K562 (cell line): ENCODE measurements around the gene PTCH1. TPM values are rescaled to one million over a fixed set of nuclear protein-coding genes. Genes with fewer than 3 reads are reported as not detected.

Experiments used
- BRD4 ChIP-seq: fragments of 200-600 bp; sonication (generic); IDR thresholded peaks from 2 replicates; pipeline ENCODE4 v1.6.1; 2017; ENCODE audit warnings: inconsistent platforms
- ETS2 ChIP-seq: IDR thresholded peaks from 2 replicates; pipeline ENCODE4 v1.6.1; 2016; ENCODE audit warnings: borderline replicate concordance, missing genetic modification characterization, mild to moderate bottlenecking, moderate library complexity, missing compliant biosample characterization; ENCODE audit not compliant: poor library complexity, severe bottlenecking
- ETV1 ChIP-seq: fragments of 450-650 bp; conservative IDR thresholded peaks from 2 replicates; pipeline ENCODE4 v1.6.1; 2016; ENCODE audit warnings: missing genetic modification characterization, control low read depth, low read depth, missing compliant biosample characterization
- GABPA ChIP-seq: fragments of 200-800 bp; sonication (Bioruptor generic); conservative IDR thresholded peaks from 2 replicates; pipeline ENCODE4 v1.6.1; 2016; ENCODE audit warnings: low read depth, missing genetic modification characterization, missing compliant biosample characterization
- GABPB1 ChIP-seq: sonication (generic); formaldehyde crosslinking; IDR thresholded peaks from 2 replicates; pipeline ENCODE4 v1.8.0; 2022; ENCODE audit warnings: mild to moderate bottlenecking, missing genetic modification reagents
- GTF2A2 ChIP-seq: IDR thresholded peaks from 2 replicates; pipeline ENCODE4 v1.6.1; 2016; ENCODE audit warnings: mild to moderate bottlenecking, missing genetic modification characterization, missing compliant biosample characterization
- HDAC8 ChIP-seq: fragments of 450-650 bp; IDR thresholded peaks from 2 replicates; pipeline ENCODE4 v1.6.1; 2016; ENCODE audit warnings: mild to moderate bottlenecking, missing genetic modification characterization, moderate library complexity, missing compliant biosample characterization
- HNRNPH1 ChIP-seq: fragments of 200-400 bp; formaldehyde crosslinking; optimal IDR thresholded peaks from 2 replicates; pipeline ENCODE3; 2017; ENCODE audit warnings: low read depth, mild to moderate bottlenecking, low read length, moderate library complexity
- KDM1A ChIP-seq, 2 experiments: fragments of 450-650 bp; IDR thresholded peaks; 2 replicates each; pipeline ENCODE4 v1.6.1; 2016; ENCODE audit warnings: mild to moderate bottlenecking in 2 of 2
- KDM4B ChIP-seq, 2 experiments: fragments of 450-650 bp in 1 of 2; sonication (generic) in 1 of 2; IDR thresholded peaks; 2 replicates each; pipeline ENCODE4 v1.6.1; 2016 to 2017; ENCODE audit warnings: borderline replicate concordance in 2 of 2, antibody characterized with exemption in 1 of 2, low read depth in 1 of 2, mild to moderate bottlenecking in 1 of 2
- PHB ChIP-seq: fragments of 250-450 bp; sonication (Bioruptor Pico); IDR thresholded peaks from 2 replicates; pipeline ENCODE4 v1.5.0; 2021
- POLR2A ChIP-seq: fragments of 450-650 bp; conservative IDR thresholded peaks from 2 replicates; pipeline ENCODE4 v1.6.1; 2016
- POLR3G ChIP-seq: IDR thresholded peaks from 2 replicates; pipeline ENCODE4 v1.6.1; 2011; ENCODE audit not compliant: insufficient read length, insufficient replicate concordance; ENCODE audit errors: extremely low read depth
- PURB ChIP-seq: sonication (generic); formaldehyde crosslinking; IDR thresholded peaks from 2 replicates; pipeline ENCODE4 v1.9.0; 2021; ENCODE audit warnings: low read depth, mild to moderate bottlenecking, missing genetic modification reagents
- RNF2 ChIP-seq: sonication (generic); IDR thresholded peaks from 2 replicates; pipeline ENCODE4 v1.6.1; 2016
- SAP30 ChIP-seq: fragments of 200-600 bp; sonication (generic); IDR thresholded peaks from 2 replicates; pipeline ENCODE4 v1.6.1; 2012; ENCODE audit warnings: borderline replicate concordance, low read depth, mild to moderate bottlenecking, moderate library complexity, low read length, control low read depth, inconsistent platforms; ENCODE audit not compliant: insufficient read depth, poor library complexity, severe bottlenecking
- SIN3A ChIP-seq, 2 experiments: fragments of 150-350 bp in 1 of 2; IDR thresholded peaks; 2 replicates each; pipeline ENCODE4 v1.6.1; 2011 to 2016; ENCODE audit warnings: borderline replicate concordance in 2 of 2, low read depth in 2 of 2, low read length in 2 of 2, mild to moderate bottlenecking in 2 of 2, moderate library complexity in 2 of 2; ENCODE audit not compliant: control insufficient read depth in 1 of 2
- SRSF7 ChIP-seq: fragments of 200-400 bp; formaldehyde crosslinking; optimal IDR thresholded peaks from 2 replicates; pipeline ENCODE3; 2017; ENCODE audit warnings: mild to moderate bottlenecking, low read depth, low read length
- ZNF165 ChIP-seq: fragments of 250-450 bp; sonication (Bioruptor Pico); IDR thresholded peaks from 2 replicates; pipeline ENCODE4 v1.4.0; 2020; ENCODE audit warnings: borderline replicate concordance
- ZNF57 ChIP-seq: fragments of 450-650 bp; formaldehyde crosslinking; IDR thresholded peaks from 2 replicates; pipeline ENCODE4 v1.4.0; 2020; ENCODE audit warnings: mild to moderate bottlenecking, moderate library complexity
- polyA plus RNA-seq, 8 experiments: library from polyadenylated mRNA; depleted of rRNA in 4 of 8; stranded (reverse) in 5 of 8; unstranded in 3 of 8; fragments of >200 nt; fragmentation: Nextera tagmentation in 2 of 8; fragmentation: Illumina TruSeq in 1 of 8; extraction: Ambion mirVana in 2 of 8; extraction: Trizol in 1 of 8; gene quantifications; 2 replicates each; pipeline versions ENCODE4 v1.2.1 to v1.2.3, GENCODE V29; 2011 to 2014; ENCODE audit warnings: inconsistent platforms in 1 of 8, missing spikeins in 1 of 8
- total RNA-seq, 7 experiments: library from RNA; depleted of rRNA in 6 of 7; stranded (reverse); fragments of >200 nt in 6 of 7; fragmentation: Illumina TruSeq in 2 of 7; extraction: Trizol in 2 of 7; gene quantifications; 2 replicates each; pipeline versions ENCODE4 v1.2.1 to v1.2.3, GENCODE V29; 2011 to 2021; ENCODE audit warnings: low replicate concordance in 1 of 7
- TF ChIP-seq, protein P1 (sequence below): sonication (generic); formaldehyde crosslinking; IDR thresholded peaks from 2 replicates; pipeline ENCODE4 v1.8.0; 2022; ENCODE audit warnings: mild to moderate bottlenecking, missing genetic modification reagents
- TF ChIP-seq, protein P2 (sequence below): fragments of 450-650 bp; formaldehyde crosslinking; IDR thresholded peaks from 2 replicates; pipeline ENCODE4 v1.4.0; 2020; ENCODE audit warnings: mild to moderate bottlenecking, moderate library complexity
- TF ChIP-seq, protein P3 (sequence below): fragments of 250-450 bp; sonication (Bioruptor Pico); IDR thresholded peaks from 2 replicates; pipeline ENCODE4 v1.8.0; 2021; ENCODE audit warnings: borderline replicate concordance, mild to moderate bottlenecking, moderate library complexity; ENCODE audit not compliant: poor library complexity, severe bottlenecking

PTCH1 gene
- total and polyA plus RNA-seq, 9 of the 15 experiments (the other 6 are each of a cell fraction or from before 2014, with no cell fraction given) = 0.70 to 9.9 (median 3.8) TPM

DNA sequence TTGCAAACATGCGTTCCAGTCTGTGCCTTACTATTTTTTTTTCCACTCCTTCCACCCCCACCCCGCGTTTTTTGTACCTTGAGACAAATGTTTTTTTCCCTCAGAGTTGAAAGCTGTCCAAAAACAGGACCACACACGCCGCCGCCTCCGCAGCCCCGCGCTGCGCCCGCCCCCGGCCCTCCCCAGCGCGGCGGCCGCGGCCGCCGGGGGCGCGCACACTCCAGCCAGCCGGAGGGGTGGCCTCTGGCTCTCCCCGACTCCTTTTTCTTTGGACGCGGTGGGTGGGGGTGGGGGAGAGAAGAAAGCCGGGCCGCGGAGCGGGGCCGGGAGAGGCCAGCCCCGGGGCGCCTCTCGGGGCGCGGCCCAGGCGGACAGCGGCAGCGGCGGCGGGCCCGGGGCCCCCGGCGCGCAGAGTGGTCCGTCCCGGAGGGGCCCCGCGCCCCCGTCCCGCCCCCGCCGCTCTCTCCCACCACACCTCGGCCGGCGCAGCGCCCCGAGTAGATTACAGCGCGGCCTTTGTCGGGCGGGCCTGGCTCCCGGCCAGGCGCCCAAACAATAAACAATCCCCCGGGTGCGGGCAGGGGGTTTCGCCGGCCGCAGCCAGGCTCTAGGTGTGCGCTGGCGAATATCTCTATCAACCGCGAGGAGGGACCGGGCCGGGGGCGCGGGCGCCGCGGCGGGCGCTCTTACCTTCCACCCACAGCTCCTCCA lies 10.9 kb downstream of the PTCH1 start (continued):
- TF ChIP-seq, protein P1, sequence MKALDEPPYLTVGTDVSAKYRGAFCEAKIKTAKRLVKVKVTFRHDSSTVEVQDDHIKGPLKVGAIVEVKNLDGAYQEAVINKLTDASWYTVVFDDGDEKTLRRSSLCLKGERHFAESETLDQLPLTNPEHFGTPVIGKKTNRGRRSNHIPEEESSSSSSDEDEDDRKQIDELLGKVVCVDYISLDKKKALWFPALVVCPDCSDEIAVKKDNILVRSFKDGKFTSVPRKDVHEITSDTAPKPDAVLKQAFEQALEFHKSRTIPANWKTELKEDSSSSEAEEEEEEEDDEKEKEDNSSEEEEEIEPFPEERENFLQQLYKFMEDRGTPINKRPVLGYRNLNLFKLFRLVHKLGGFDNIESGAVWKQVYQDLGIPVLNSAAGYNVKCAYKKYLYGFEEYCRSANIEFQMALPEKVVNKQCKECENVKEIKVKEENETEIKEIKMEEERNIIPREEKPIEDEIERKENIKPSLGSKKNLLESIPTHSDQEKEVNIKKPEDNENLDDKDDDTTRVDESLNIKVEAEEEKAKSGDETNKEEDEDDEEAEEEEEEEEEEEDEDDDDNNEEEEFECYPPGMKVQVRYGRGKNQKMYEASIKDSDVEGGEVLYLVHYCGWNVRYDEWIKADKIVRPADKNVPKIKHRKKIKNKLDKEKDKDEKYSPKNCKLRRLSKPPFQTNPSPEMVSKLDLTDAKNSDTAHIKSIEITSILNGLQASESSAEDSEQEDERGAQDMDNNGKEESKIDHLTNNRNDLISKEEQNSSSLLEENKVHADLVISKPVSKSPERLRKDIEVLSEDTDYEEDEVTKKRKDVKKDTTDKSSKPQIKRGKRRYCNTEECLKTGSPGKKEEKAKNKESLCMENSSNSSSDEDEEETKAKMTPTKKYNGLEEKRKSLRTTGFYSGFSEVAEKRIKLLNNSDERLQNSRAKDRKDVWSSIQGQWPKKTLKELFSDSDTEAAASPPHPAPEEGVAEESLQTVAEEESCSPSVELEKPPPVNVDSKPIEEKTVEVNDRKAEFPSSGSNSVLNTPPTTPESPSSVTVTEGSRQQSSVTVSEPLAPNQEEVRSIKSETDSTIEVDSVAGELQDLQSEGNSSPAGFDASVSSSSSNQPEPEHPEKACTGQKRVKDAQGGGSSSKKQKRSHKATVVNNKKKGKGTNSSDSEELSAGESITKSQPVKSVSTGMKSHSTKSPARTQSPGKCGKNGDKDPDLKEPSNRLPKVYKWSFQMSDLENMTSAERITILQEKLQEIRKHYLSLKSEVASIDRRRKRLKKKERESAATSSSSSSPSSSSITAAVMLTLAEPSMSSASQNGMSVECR (CRISPR knock-in tag) = no peak
- TF ChIP-seq HNRNPH1 = no peak
- TF ChIP-seq SIN3A (IDR thresholded peaks at IDR 0.05; ENCODE audit: borderline replicate concordance in 2 of 2, control insufficient read depth in 1 of 2, low read depth in 2 of 2, low read length in 2 of 2) = 0 out of 4 replicates have a peak, but pooled peaks of 1 of the 2 experiments have one; percentile 14
- peak; percentile 70 for TF ChIP-seq POLR2A
- no peak for TF ChIP-seq GABPB1 (CRISPR knock-in tag)
- TF ChIP-seq GTF2A2 (tag) = no peak
- no peak for TF ChIP-seq ETS2 (tag)
- TF ChIP-seq KDM4B (IDR thresholded peaks at IDR 0.05; ENCODE audit: borderline replicate concordance in 2 of 2, low read depth in 1 of 2) = no peak
- no peak for TF ChIP-seq SAP30
- TF ChIP-seq ETV1 (tag) = no peak
- TF ChIP-seq ZNF57 (CRISPR knock-in tag) = no peak
- TF ChIP-seq GABPA = no peak
- no peak for TF ChIP-seq SRSF7
- 0 out of 2 replicates have a peak, but pooled peaks have one; percentile 65 for TF ChIP-seq PHB (CRISPR knock-in tag)
- TF ChIP-seq BRD4 = no peak; the same call in 1 of the 2 replicates
- TF ChIP-seq ZNF165 (CRISPR knock-in tag) = no peak
- TF ChIP-seq, protein P2, sequence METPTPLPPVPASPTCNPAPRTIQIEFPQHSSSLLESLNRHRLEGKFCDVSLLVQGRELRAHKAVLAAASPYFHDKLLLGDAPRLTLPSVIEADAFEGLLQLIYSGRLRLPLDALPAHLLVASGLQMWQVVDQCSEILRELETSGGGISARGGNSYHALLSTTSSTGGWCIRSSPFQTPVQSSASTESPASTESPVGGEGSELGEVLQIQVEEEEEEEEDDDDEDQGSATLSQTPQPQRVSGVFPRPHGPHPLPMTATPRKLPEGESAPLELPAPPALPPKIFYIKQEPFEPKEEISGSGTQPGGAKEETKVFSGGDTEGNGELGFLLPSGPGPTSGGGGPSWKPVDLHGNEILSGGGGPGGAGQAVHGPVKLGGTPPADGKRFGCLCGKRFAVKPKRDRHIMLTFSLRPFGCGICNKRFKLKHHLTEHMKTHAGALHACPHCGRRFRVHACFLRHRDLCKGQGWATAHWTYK (CRISPR knock-in tag) = no peak
- TF ChIP-seq PURB = no peak
- TF ChIP-seq, protein P3, sequence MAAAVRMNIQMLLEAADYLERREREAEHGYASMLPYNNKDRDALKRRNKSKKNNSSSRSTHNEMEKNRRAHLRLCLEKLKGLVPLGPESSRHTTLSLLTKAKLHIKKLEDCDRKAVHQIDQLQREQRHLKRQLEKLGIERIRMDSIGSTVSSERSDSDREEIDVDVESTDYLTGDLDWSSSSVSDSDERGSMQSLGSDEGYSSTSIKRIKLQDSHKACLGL (CRISPR knock-in tag) = no peak
- TF ChIP-seq POLR3G = no peak
- no peak for TF ChIP-seq RNF2
- TF ChIP-seq HDAC8 (tag) = no peak
- TF ChIP-seq KDM1A (IDR thresholded peaks at IDR 0.05) = no peak
